Thymus (tissue), 11 donors: ENCODE measurements around the gene HFM1. TPM values are rescaled to one million over a fixed set of nuclear protein-coding genes. Genes with fewer than 3 reads are reported as not detected.
"Not testable (repeated sequence)": the region's sequence is repeated elsewhere in the genome, so short reads cannot be mapped to it uniquely, and the experiment has no call there.

Source experiments
- DNase-seq, 9 donors: peaks; one replicate each; pipeline ENCODE4 v3.0.0-alpha.2; 2013; ENCODE audit warnings: low spot score in 9 of 9, low read depth in 6 of 9, missing footprints in 1 of 9
- H3K27ac ChIP-seq, 2 donors: one replicate each; pipeline ENCODE4 v1.5.1; 2013; ENCODE audit warnings: control low read depth in 1 of 2, low read depth in 1 of 2, low read length in 1 of 2, mild to moderate bottlenecking in 1 of 2, moderate library complexity in 1 of 2
- H3K27me3 ChIP-seq, 2 donors: one replicate each; pipeline ENCODE4 v1.5.1; 2013; ENCODE audit warnings: low read length in 1 of 2; ENCODE audit not compliant: control insufficient read depth in 2 of 2, insufficient read depth in 1 of 2
- H3K36me3 ChIP-seq, 2 donors: one replicate each; pipeline ENCODE4 v1.5.1; 2013; ENCODE audit warnings: low read length in 1 of 2, mild to moderate bottlenecking in 1 of 2, moderate library complexity in 1 of 2; ENCODE audit not compliant: control insufficient read depth in 2 of 2, insufficient read depth in 2 of 2
- H3K4me1 ChIP-seq, 2 donors: one replicate each; pipeline ENCODE4 v1.5.1; 2013; ENCODE audit warnings: low read length in 2 of 2; ENCODE audit not compliant: control insufficient read depth in 2 of 2, insufficient read depth in 2 of 2
- H3K4me3 ChIP-seq, 2 donors: one replicate each; pipeline ENCODE4 v1.5.1; 2013; ENCODE audit warnings: low read length in 2 of 2, control low read depth in 1 of 2, mild to moderate bottlenecking in 1 of 2
- H3K9me3 ChIP-seq, 2 donors: one replicate each; pipeline ENCODE4 v1.5.1; 2013; ENCODE audit warnings: low read length in 1 of 2, mild to moderate bottlenecking in 1 of 2; ENCODE audit not compliant: control insufficient read depth in 2 of 2, insufficient read depth in 1 of 2
- WGBS: extraction: QIAGEN DNeasy Blood & Tissue Kit; methylation state at CpG from one replicate; pipeline ENCODE4 v1.1.7; 2013; 5-methylcytosine and 5-hydroxymethylcytosine counted together
- polyA plus RNA-seq: library from polyadenylated mRNA; stranded (reverse); fragments of 200-250 nt; gene quantifications from one replicate; pipeline ENCODE4 v1.2.3, GENCODE V29; 2013
- total RNA-seq: library from RNA; stranded (reverse); fragments of 120-200 nt; gene quantifications from one replicate; pipeline ENCODE4 v1.2.4, GENCODE V29; 2013
- donor health status: healthy.

HFM1 gene
- total and polyA plus RNA-seq, 2 donors = 0.85 to 1.1 TPM

GRCh38 chr1:91286962-91287317 lies 117.7 kb downstream of the HFM1 start:
- WGBS = 90% methylated on average over 4 of the region's 13 CpGs
- not testable (repeated sequence) for H3K4me1 ChIP-seq, H3K36me3 ChIP-seq, H3K9me3 ChIP-seq, H3K27ac ChIP-seq, H3K4me3 ChIP-seq, DNase-seq, H3K27me3 ChIP-seq

- not testable (repeated sequence) for H3K27me3 ChIP-seq, H3K36me3 ChIP-seq, H3K4me3 ChIP-seq, H3K27ac ChIP-seq, H3K9me3 ChIP-seq, H3K4me1 ChIP-seq, DNase-seq
- 98% methylated on average over 14 of the region's 19 CpGs for WGBS
Measured at GRCh38 chr1:91286259-91286961, 118.2 kb downstream of the HFM1 start.

- DNase-seq = no peak
- H3K36me3 ChIP-seq = no peaks in the 10 kb centered on the region
- WGBS = 94% methylated on average over 2 of the region's 2 CpGs
- H3K4me1 ChIP-seq = no peaks in the 10 kb centered on the region
- no peak overlapping the region for H3K4me3 ChIP-seq
- no peaks in the 10 kb centered on the region for H3K27me3 ChIP-seq
- no peak overlapping the region for H3K27ac ChIP-seq
- no peaks in the 10 kb centered on the region for H3K9me3 ChIP-seq
Measured at GRCh38 chr1:91283421-91283726, 121.3 kb downstream of the HFM1 start.

- no peaks in the 10 kb centered on the region for H3K27me3 ChIP-seq
- no peaks in the 10 kb centered on the region for H3K9me3 ChIP-seq
- DNase-seq = peak; percentile 8 to 64 (median 30)
- H3K27ac ChIP-seq = no peak overlapping the region
- H3K36me3 ChIP-seq = no peaks in the 10 kb centered on the region
- no peak overlapping the region for H3K4me3 ChIP-seq
- H3K4me1 ChIP-seq = no peaks in the 10 kb centered on the region
- WGBS = 69% methylated on average over 6 of the region's 6 CpGs
Measured at GRCh38 chr1:91282695-91283420, 121.8 kb downstream of the HFM1 start.

GRCh38 chr1:91281782-91282181 lies 122.9 kb downstream of the HFM1 start:
- Histone ChIP-seq H3K27ac (no peak overlapping the region), H3K27me3 (no peaks in the 10 kb centered on the region), H3K4me3 (no peak overlapping the region), H3K4me1 (no peaks in the 10 kb centered on the region), H3K9me3 (no peaks in the 10 kb centered on the region), H3K36me3 (no peaks in the 10 kb centered on the region)
- WGBS = 80% methylated on average over 6 of the region's 6 CpGs
- no peak for DNase-seq

- H3K9me3 ChIP-seq = no peaks in the 10 kb centered on the region
- no peak overlapping the region for H3K4me3 ChIP-seq
- H3K27ac ChIP-seq = no peak overlapping the region
- DNase-seq = no peak
- no peaks in the 10 kb centered on the region for H3K36me3 ChIP-seq
- H3K4me1 ChIP-seq = no peaks in the 10 kb centered on the region
- WGBS = 95% methylated on average over 1 of the region's 1 CpG
- H3K27me3 ChIP-seq = no peaks in the 10 kb centered on the region
Measured at GRCh38 chr1:91278754-91279153, 125.9 kb downstream of the HFM1 start.

- H3K9me3 ChIP-seq = no peaks in the 10 kb centered on the region
- H3K27ac ChIP-seq = no peak overlapping the region
- H3K27me3 ChIP-seq = no peaks in the 10 kb centered on the region
- 99% methylated on average over 1 of the region's 1 CpG for WGBS
- no peak overlapping the region for H3K4me3 ChIP-seq
- no peaks in the 10 kb centered on the region for H3K36me3 ChIP-seq
- DNase-seq = no peak
- no peaks in the 10 kb centered on the region for H3K4me1 ChIP-seq
Measured at GRCh38 chr1:91273875-91274274, 130.8 kb downstream of the HFM1 start.

GRCh38 chr1:91261655-91262054 lies 143.0 kb downstream of the HFM1 start:
- Histone ChIP-seq H3K4me3 (no peak overlapping the region), H3K36me3 (no peaks in the 10 kb centered on the region), H3K4me1 (no peaks in the 10 kb centered on the region), H3K9me3 (no peaks in the 10 kb centered on the region), H3K27me3 (no peaks in the 10 kb centered on the region), H3K27ac (no peak overlapping the region)
- DNase-seq = no peak
- 97% methylated on average over 2 of the region's 2 CpGs for WGBS

- H3K4me1 ChIP-seq = no peaks in the 10 kb centered on the region
- DNase-seq = no peak
- no peak overlapping the region for H3K4me3 ChIP-seq
- no peaks in the 10 kb centered on the region for H3K36me3 ChIP-seq
- WGBS = 89% methylated on average over 3 of the region's 3 CpGs
- H3K27ac ChIP-seq = no peak overlapping the region
- no peaks in the 10 kb centered on the region for H3K27me3 ChIP-seq
- H3K9me3 ChIP-seq = no peaks in the 10 kb centered on the region
Measured at GRCh38 chr1:91245435-91245834, 159.2 kb downstream of the HFM1 start.
